KMS-11 (cell line): ENCODE data around the gene PARP8.

ENCODE experiments used
- H2AFZ ChIP-seq: fragments of 200-600 bp; sonication (generic); 2 replicates; pipeline ENCODE4 v1.6.1; 2016; ENCODE audit warnings: antibody characterized with exemption, mixed run types, low read depth
- H3K27ac ChIP-seq: fragments of 200-600 bp; sonication (generic); 2 replicates; pipeline ENCODE4 v1.6.1; 2016; ENCODE audit warnings: mild to moderate bottlenecking, mixed run types
- H3K27me3 ChIP-seq: fragments of 200-600 bp; sonication (generic); 2 replicates; pipeline ENCODE4 v1.6.1; 2017; ENCODE audit warnings: mild to moderate bottlenecking, low read depth, mixed run types, moderate library complexity; ENCODE audit not compliant: insufficient read depth
- H3K36me3 ChIP-seq: fragments of 200-600 bp; sonication (generic); 2 replicates; pipeline ENCODE4 v1.6.1; 2017; ENCODE audit warnings: mild to moderate bottlenecking, mixed run types; ENCODE audit not compliant: insufficient read depth
- H3K4me1 ChIP-seq: fragments of 200-600 bp; sonication (generic); 2 replicates; pipeline ENCODE4 v1.6.1; 2016; ENCODE audit warnings: mild to moderate bottlenecking, low read depth, mixed run types; ENCODE audit not compliant: poor library complexity, severe bottlenecking
- H3K4me2 ChIP-seq: fragments of 200-600 bp; sonication (generic); 2 replicates; pipeline ENCODE4 v1.7.0; 2016; ENCODE audit warnings: mild to moderate bottlenecking, mixed run types
- H3K4me3 ChIP-seq: fragments of 200-600 bp; sonication (generic); IDR thresholded peaks from 2 replicates; pipeline ENCODE4 v1.6.1; 2017; ENCODE audit warnings: low read depth, low read length, mixed read lengths; ENCODE audit not compliant: insufficient read depth
- H3K79me2 ChIP-seq: fragments of 200-600 bp; sonication (generic); 2 replicates; pipeline ENCODE4 v1.6.1; 2016; ENCODE audit warnings: low read depth, mixed run types; ENCODE audit not compliant: insufficient read depth
- H3K9ac ChIP-seq: fragments of 200-600 bp; sonication (generic); 2 replicates; pipeline ENCODE4 v1.6.1; 2016; ENCODE audit warnings: mild to moderate bottlenecking, mixed run types
- H4K20me1 ChIP-seq: fragments of 200-600 bp; sonication (generic); 2 replicates; pipeline ENCODE4 v1.6.1; 2016; ENCODE audit warnings: mild to moderate bottlenecking, mixed run types; ENCODE audit not compliant: insufficient read depth
- TF ChIP-seq, protein P1 (sequence below): fragments of 200-600 bp; sonication (generic); conservative IDR thresholded peaks from 2 replicates; pipeline ENCODE4 v1.6.1; 2017; ENCODE audit warnings: low read depth, mild to moderate bottlenecking, antibody characterized with exemption, low read length, moderate library complexity, mixed read lengths

The PARP8 gene

DNA sequence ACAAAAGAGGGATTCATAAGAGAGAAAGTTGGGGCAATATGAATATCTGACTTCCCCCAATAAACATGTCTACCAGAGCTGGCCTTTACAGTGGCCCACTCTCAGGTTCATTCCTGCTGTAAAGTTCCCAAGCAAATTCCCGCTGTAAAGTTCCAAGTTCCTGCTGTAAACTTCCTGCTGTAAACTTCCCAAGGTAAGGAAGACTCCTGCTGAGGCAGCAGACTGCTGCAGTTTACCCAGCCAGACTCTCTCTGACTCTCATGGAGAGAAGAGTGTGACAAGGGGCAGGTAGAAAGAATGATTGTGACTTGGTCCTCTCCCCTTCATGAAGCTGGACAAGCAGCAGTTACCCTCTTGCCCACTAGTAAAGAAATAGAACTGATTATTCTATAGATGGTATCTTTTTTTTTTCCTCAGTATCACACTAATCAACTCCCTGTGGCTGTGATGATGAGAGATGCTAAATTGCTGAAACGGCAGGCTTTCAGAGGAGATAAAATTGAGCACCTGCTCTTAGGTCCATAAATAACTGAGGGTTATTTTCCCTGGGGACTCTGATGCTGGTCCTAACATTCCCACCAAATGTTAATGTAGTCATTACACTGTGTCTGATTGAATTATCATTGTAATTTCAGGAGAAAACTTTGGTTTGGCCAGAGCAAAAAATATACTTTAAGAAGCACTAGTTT, 220.4 kb downstream of the PARP8 start:
- no peaks in the 10 kb centered on the region for H3K27me3 ChIP-seq
- H3K4me3 ChIP-seq, result no peak overlapping the region
- no peak overlapping the region for H2AFZ ChIP-seq
- H3K9ac ChIP-seq, result no peak overlapping the region
- TF ChIP-seq, protein P1, sequence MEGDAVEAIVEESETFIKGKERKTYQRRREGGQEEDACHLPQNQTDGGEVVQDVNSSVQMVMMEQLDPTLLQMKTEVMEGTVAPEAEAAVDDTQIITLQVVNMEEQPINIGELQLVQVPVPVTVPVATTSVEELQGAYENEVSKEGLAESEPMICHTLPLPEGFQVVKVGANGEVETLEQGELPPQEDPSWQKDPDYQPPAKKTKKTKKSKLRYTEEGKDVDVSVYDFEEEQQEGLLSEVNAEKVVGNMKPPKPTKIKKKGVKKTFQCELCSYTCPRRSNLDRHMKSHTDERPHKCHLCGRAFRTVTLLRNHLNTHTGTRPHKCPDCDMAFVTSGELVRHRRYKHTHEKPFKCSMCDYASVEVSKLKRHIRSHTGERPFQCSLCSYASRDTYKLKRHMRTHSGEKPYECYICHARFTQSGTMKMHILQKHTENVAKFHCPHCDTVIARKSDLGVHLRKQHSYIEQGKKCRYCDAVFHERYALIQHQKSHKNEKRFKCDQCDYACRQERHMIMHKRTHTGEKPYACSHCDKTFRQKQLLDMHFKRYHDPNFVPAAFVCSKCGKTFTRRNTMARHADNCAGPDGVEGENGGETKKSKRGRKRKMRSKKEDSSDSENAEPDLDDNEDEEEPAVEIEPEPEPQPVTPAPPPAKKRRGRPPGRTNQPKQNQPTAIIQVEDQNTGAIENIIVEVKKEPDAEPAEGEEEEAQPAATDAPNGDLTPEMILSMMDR, result no peak
- H3K79me2 ChIP-seq, result no peaks in the 10 kb centered on the region
- no peaks in the 10 kb centered on the region for H4K20me1 ChIP-seq
- no peak overlapping the region for H3K27ac ChIP-seq
- 0 out of 2 replicates have a peak, but pooled peaks cover 2% of the 10 kb centered on the region for H3K36me3 ChIP-seq
- H3K4me2 ChIP-seq, result no peak overlapping the region
- no peaks in the 10 kb centered on the region for H3K4me1 ChIP-seq

DNA sequence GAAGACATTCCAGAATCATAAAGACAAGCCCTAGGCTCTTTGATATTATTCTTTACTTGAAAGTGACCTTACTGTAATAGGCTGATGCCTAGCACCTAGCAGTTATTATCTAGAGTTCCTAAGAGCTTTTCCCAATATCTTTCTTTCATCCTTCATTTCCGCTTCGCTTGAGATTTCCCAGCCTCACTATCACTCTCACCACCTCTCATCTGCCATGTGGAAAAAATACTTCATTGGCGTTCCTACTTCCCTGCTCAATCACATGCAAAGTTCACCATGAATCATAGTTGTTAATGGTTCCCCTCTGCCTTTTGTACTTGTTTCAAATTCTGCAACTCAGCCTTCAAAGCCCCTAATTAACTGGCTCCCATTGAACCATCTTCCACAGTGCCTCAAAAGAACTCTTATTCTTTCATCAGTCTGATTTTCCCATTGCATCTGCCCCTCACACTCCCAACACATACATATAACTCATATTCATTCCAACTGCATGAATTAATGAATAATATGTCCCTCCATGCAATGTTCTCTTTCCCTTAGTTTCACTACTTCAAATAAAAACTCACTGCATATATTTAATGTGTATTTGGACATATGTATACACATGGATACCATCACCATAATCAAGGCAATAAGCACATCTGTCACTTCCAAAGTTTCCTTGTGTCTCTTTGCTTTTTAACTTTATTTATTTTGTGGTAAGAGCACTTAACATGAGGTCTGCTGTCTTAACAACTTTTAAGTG, 221.6 kb downstream of the PARP8 start:
- no peak overlapping the region for H3K27ac ChIP-seq
- H3K4me2 ChIP-seq, result no peak overlapping the region
- H4K20me1 ChIP-seq, result no peaks in the 10 kb centered on the region
- H3K79me2 ChIP-seq, result no peaks in the 10 kb centered on the region
- TF ChIP-seq, protein P1, result no peak
- no peaks in the 10 kb centered on the region for H3K27me3 ChIP-seq
- H3K9ac ChIP-seq, result no peak overlapping the region
- no peaks in the 10 kb centered on the region for H3K4me1 ChIP-seq
- no peak overlapping the region for H2AFZ ChIP-seq
- H3K36me3 ChIP-seq, result 0 out of 2 replicates have a peak, but pooled peaks cover 2% of the 10 kb centered on the region
- no peak overlapping the region for H3K4me3 ChIP-seq

DNA sequence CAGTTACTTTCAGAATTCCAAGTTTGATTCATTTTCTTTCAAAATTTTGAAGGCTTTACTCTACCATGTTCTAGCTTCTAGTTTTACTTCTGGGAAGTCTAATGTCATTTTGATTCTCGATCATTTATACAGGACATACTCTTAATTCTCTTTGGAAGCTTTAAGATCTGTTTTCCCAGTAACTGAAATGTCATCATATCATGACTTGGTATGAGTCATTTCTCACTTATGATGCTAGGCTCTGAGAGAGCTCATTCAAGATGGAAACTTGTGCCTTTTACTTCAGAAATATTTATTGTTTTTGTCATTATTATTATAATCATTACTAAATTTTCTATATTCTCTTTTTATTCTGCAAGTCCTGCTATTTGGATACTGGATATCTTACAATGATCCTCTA, 222.3 kb downstream of the PARP8 start:
- no peak overlapping the region for H3K9ac ChIP-seq
- H3K27ac ChIP-seq, result no peak overlapping the region
- no peaks in the 10 kb centered on the region for H3K27me3 ChIP-seq
- TF ChIP-seq, protein P1, result no peak
- H3K79me2 ChIP-seq, result no peaks in the 10 kb centered on the region
- no peaks in the 10 kb centered on the region for H3K4me1 ChIP-seq
- H2AFZ ChIP-seq, result no peak overlapping the region
- 0 out of 2 replicates have a peak, but pooled peaks cover 2% of the 10 kb centered on the region for H3K36me3 ChIP-seq
- no peak overlapping the region for H3K4me2 ChIP-seq
- H4K20me1 ChIP-seq, result no peaks in the 10 kb centered on the region
- no peak overlapping the region for H3K4me3 ChIP-seq

DNA sequence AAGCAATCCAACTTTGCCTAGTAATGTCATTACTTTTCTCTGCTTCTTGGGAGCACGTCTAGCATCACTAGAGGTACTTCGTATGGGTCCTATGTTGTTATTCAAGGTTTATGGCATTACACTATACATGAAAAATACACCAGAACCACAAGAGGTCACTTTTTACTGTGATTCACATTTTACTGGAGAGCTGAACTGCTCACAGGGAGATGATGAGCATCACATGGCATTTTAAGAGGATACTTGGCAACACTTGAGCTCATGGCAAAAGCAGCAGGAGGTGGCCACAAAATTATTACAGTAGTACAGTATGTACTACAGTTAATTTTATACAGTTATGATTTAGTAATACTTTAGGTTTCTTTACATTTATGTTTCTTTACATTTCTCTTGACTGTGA, 223.4 kb downstream of the PARP8 start:
- Histone ChIP-seq H3K4me2 (no peak overlapping the region), H3K36me3 (0 out of 2 replicates have a peak, but pooled peaks cover 2% of the 10 kb centered on the region), H3K27ac (no peak overlapping the region), H3K79me2 (no peaks in the 10 kb centered on the region), H2AFZ (no peak overlapping the region), H3K27me3 (no peaks in the 10 kb centered on the region), H4K20me1 (no peaks in the 10 kb centered on the region), H3K4me3 (no peak overlapping the region), H3K4me1 (no peaks in the 10 kb centered on the region), H3K9ac (no peak overlapping the region)
- TF ChIP-seq, protein P1, result no peak
